AG04450 (cell line): ENCODE data around the gene KCNQ2. TPM values are rescaled to one million over a fixed set of nuclear protein-coding genes. Genes with fewer than 3 reads are reported as not detected.
A peak's percentile ranks its signal among the peaks of the same experiment; 100 is the strongest.
"Not testable (repeated sequence)": the region's sequence is repeated elsewhere in the genome, so short reads cannot be mapped to it uniquely, and the experiment has no call there.

ENCODE experiments used
- CTCF ChIA-PET: fragments of 300-600, 350-600 bp; formaldehyde crosslinking; extraction: SDS; loops from one replicate; lab custom pipeline; 2022; ENCODE audit warnings: antibody characterized with exemption, inconsistent platforms; lab: Charles Lee
- POLR2A ChIA-PET: fragments of 350-600 bp; formaldehyde crosslinking; extraction: SDS; loops from one replicate; lab custom pipeline; 2021; ENCODE audit warnings: antibody characterized with exemption, inconsistent platforms; lab: Yijun Ruan, JAX
- DNase-seq: peaks from one replicate; pipeline ENCODE4 v3.0.0-alpha.2; 2011; ENCODE audit warnings: low read depth, low spot score
- H3K27ac ChIP-seq: one replicate; pipeline ENCODE4 v1.5.1; 2012; ENCODE audit warnings: low read depth, low read length, control low read depth
- H3K27me3 ChIP-seq: one replicate; pipeline ENCODE4 v1.6.0; 2012; ENCODE audit warnings: low read length; ENCODE audit not compliant: control insufficient read depth, insufficient read depth
- H3K4me3 ChIP-seq: 2 replicates; pipeline ENCODE4 v1.5.1; 2011; ENCODE audit warnings: mild to moderate bottlenecking, low read depth, low read length, control low read depth
- H3K9me3 ChIP-seq: 2 replicates; pipeline ENCODE4 v1.5.1; 2012; ENCODE audit warnings: low read length; ENCODE audit not compliant: control insufficient read depth, insufficient read depth
- CTCF ChIP-seq: IDR thresholded peaks from 2 replicates; pipeline ENCODE4 v1.5.1; 2011; ENCODE audit warnings: low read depth, low read length, control low read depth, inconsistent platforms
- polyA plus RNA-seq: library from polyadenylated mRNA; depleted of rRNA; stranded (reverse); fragments of >200 nt; gene quantifications from 2 replicates; pipeline ENCODE4 v1.2.3, GENCODE V29; 2011

The KCNQ2 gene
- polyA plus RNA-seq, 1 experiment = not detected

- ChIA-PET CTCF (interaction anchor here (1.3 kb wide), 1 partner anchor 24 kb away, joined by 3 read pairs; no protein-coding TSS in a partner anchor), POLR2A (interaction anchor here (0.6 to 2.9 kb wide), 6 partner anchors 11 to 139 kb away, joined by 4 to 18 read pairs (median 8); partner anchors contain the start of genes HELZ2 and RTEL1)
- TF ChIP-seq CTCF = peak; percentile 33
- Histone ChIP-seq H3K9me3 (peaks cover 8% of the 10 kb centered on the region), H3K27ac (peak overlapping the region; percentile 47), H3K27me3 (no peaks in the 10 kb centered on the region), H3K4me3 (peak overlapping the region; percentile 88)
- no peak for DNase-seq
Observed at GRCh38 chr20:63519668-63520503, 47.4 kb upstream of the KCNQ2 start.

GRCh38 chr20:63518946-63519667 is 46.7 kb upstream of the KCNQ2 start:
- CTCF ChIA-PET = interaction anchor here (2.0 kb wide), 1 partner anchor 23 kb away, joined by 5 read pairs; no protein-coding TSS in a partner anchor
- Histone ChIP-seq H3K27ac (no peak overlapping the region), H3K4me3 (peak overlapping the region; percentile 88), H3K9me3 (peaks cover 12% of the 10 kb centered on the region), H3K27me3 (peaks cover 2% of the 10 kb centered on the region)
- DNase-seq = no peak
- no peak for TF ChIP-seq CTCF
- POLR2A ChIA-PET = interaction anchor here (2.9 kb wide), 1 partner anchor 11 kb away, joined by 18 read pairs; no protein-coding TSS in a partner anchor

GRCh38 chr20:63518351-63518861 is 46.0 kb upstream of the KCNQ2 start:
- Histone ChIP-seq H3K4me3 (no peak overlapping the region), H3K27me3 (peaks cover 4% of the 10 kb centered on the region), H3K27ac (no peak overlapping the region), H3K9me3 (peaks cover 8% of the 10 kb centered on the region)
- ChIA-PET POLR2A (no interaction called here), CTCF (interaction anchor here (2.0 kb wide), 1 partner anchor 23 kb away, joined by 5 read pairs; no protein-coding TSS in a partner anchor)
- 0 out of 2 replicates have a peak, but pooled peaks have one; percentile 9 for TF ChIP-seq CTCF
- DNase-seq = no peak

GRCh38 chr20:63517376-63518309 is 45.2 kb upstream of the KCNQ2 start:
- DNase-seq = no peak
- H3K4me3 ChIP-seq = no peak overlapping the region
- peaks cover 6% of the 10 kb centered on the region for H3K27me3 ChIP-seq
- no peak for TF ChIP-seq CTCF
- ChIA-PET CTCF (interaction anchor here (2.0 kb wide), 1 partner anchor 22 kb away, joined by 5 read pairs; no protein-coding TSS in a partner anchor), POLR2A (no interaction called here)
- H3K9me3 ChIP-seq = peaks cover 3% of the 10 kb centered on the region; the same call in 1 of the 2 replicates
- no peak overlapping the region for H3K27ac ChIP-seq

GRCh38 chr20:63514520-63514919 is 42.1 kb upstream of the KCNQ2 start:
- H3K9me3 ChIP-seq, POLR2A ChIA-PET, CTCF ChIA-PET, H3K4me3 ChIP-seq, H3K27ac ChIP-seq, DNase-seq: not testable (repeated sequence)
- H3K27me3 ChIP-seq = peaks cover 12% of the 10 kb centered on the region
